ENCODE results near the gene KLHL29. TPM values are rescaled to one million over a fixed set of nuclear protein-coding genes. Genes with fewer than 3 reads are reported as not detected.
A peak's percentile ranks its signal among the peaks of the same experiment; 100 is the strongest.

The KLHL29 gene
- total and polyA plus RNA-seq, 5 donors from 2014 or later, result 0.09 to 1.3 (median 0.24) TPM

DNA sequence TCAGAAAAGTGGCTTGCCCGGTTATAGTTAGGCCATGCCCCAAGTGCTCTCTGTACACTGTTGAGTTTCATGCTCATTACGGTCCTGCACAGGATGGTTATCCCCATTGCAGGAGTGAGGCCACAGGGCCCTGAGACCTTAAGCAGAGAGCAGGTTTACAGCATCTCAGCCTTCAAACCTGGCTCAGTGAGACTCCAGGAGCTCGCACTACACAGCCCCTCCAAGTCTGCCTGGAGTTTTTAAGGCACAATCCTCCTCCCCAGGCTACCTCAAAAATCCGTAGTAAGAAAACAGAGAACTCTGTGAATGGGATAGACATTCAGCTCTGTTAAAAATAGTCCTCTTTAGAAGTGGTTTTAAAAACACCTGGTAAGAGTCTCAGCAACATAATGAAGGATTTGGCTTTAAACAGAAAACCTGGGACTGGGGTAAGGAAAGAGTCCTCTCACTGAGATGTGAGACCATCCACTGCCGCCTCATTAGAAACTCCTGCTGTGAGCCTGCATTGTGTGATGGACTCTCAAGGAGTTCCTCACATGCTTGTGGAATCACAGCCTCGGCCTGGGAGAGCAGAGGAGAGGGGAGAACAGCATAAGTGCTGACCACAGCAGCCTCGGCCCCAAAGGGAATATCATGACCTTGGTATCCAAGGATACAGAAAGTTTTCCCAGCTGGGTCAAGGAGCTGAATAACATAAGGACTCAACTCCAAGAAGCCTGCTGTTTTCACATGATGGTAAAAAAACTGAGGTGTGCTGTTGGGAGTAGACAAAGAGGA, 327.2 kb downstream of the KLHL29 start:
- no peak overlapping the region for H3K4me3 Mint-ChIP-seq
- H3K9me3 ChIP-seq (ENCODE audit: control insufficient read depth in 2 of 2, low read length in 2 of 2), result no peaks in the 10 kb centered on the region
- H3K36me3 Mint-ChIP-seq, result peaks cover 38% of the 10 kb centered on the region
- H3K4me1 Mint-ChIP-seq, result peaks cover 0 to 6% (median 0%) of the 10 kb centered on the region in 4 donors
- H3K27ac ChIP-seq (ENCODE audit: insufficient read depth, low read length, poor library complexity, severe bottlenecking), result no peak overlapping the region
- ATAC-seq (ENCODE audit: low read depth in 2 of 2) (no peak), DNase-seq (no peak)
- H3K36me3 ChIP-seq (ENCODE audit: control insufficient read depth, insufficient read depth, low read length), result peaks cover 2% of the 10 kb centered on the region
- no peak overlapping the region for H3K27ac Mint-ChIP-seq
- no peaks in the 10 kb centered on the region for H3K4me1 ChIP-seq (ENCODE audit: control insufficient read depth, insufficient read depth, low read length, poor library complexity, severe bottlenecking)
- H3K27me3 ChIP-seq (ENCODE audit: control insufficient read depth, insufficient read depth, low read length), result no peaks in the 10 kb centered on the region
- H3K27me3 Mint-ChIP-seq, result no peaks in the 10 kb centered on the region
- H3K9me3 Mint-ChIP-seq, result no peaks in the 10 kb centered on the region
- no peak overlapping the region for H3K4me3 ChIP-seq (ENCODE audit: low read depth, low read length)

DNA sequence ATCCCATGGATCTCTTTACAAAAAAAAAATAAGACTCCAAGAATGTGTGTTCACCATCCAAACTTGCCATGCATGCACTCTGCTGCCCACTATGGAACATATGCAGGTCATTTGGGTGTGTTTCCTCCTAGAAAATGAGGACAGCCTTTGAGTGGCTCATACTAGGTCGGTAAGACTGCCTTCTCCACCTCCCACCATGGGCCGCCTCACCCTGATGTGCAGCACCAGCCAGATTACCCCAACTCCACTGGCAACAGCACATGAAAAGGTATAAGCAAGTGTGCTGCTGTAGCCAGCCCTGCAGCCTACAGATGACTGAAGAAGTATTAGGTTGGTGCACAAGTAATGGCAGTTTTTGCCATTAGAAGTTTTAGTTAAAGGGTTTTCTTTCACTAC, 327.8 kb downstream of the KLHL29 start:
- Mint-ChIP-seq H3K4me3 (no peak overlapping the region), H3K9me3 (no peaks in the 10 kb centered on the region), H3K36me3 (peaks cover 33% of the 10 kb centered on the region), H3K27ac (no peak overlapping the region), H3K4me1 (peaks cover 0 to 6% (median 2%) of the 10 kb centered on the region in 4 donors), H3K27me3 (no peaks in the 10 kb centered on the region)
- no peaks in the 10 kb centered on the region for H3K36me3 ChIP-seq (ENCODE audit: control insufficient read depth, insufficient read depth, low read length)
- H3K9me3 ChIP-seq (ENCODE audit: control insufficient read depth in 2 of 2, low read length in 2 of 2), result no peaks in the 10 kb centered on the region
- ATAC-seq (ENCODE audit: low read depth in 2 of 2), result no peak
- no peak for DNase-seq
- H3K27ac ChIP-seq (ENCODE audit: insufficient read depth, low read length, poor library complexity, severe bottlenecking), result no peak overlapping the region
- H3K4me1 ChIP-seq (ENCODE audit: control insufficient read depth, insufficient read depth, low read length, poor library complexity, severe bottlenecking), result no peaks in the 10 kb centered on the region
- no peaks in the 10 kb centered on the region for H3K27me3 ChIP-seq (ENCODE audit: control insufficient read depth, insufficient read depth, low read length)
- H3K4me3 ChIP-seq (ENCODE audit: low read depth, low read length), result no peak overlapping the region

DNA sequence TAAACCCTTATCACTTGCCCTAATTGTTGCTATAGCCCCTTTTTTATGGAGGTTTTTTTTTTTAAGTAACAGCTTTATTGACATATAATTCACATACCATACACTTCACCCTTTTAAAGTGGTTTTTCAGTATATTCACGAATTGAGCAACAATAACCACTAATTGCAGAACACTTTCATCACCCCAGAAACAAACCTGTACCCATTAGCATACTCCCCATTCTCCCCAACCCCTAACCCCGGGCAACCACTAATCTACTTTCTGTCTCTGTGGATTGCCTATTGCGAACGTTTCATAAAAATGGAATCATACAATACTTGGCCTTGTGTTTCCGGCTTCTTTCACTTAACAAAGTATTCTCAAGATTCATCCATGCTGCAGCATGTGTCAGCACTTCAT, 328.4 kb downstream of the KLHL29 start:
- no peak overlapping the region for H3K27ac Mint-ChIP-seq
- peaks cover 30% of the 10 kb centered on the region for H3K36me3 Mint-ChIP-seq
- peaks cover 0 to 6% (median 2%) of the 10 kb centered on the region in 4 donors for H3K4me1 Mint-ChIP-seq

DNA sequence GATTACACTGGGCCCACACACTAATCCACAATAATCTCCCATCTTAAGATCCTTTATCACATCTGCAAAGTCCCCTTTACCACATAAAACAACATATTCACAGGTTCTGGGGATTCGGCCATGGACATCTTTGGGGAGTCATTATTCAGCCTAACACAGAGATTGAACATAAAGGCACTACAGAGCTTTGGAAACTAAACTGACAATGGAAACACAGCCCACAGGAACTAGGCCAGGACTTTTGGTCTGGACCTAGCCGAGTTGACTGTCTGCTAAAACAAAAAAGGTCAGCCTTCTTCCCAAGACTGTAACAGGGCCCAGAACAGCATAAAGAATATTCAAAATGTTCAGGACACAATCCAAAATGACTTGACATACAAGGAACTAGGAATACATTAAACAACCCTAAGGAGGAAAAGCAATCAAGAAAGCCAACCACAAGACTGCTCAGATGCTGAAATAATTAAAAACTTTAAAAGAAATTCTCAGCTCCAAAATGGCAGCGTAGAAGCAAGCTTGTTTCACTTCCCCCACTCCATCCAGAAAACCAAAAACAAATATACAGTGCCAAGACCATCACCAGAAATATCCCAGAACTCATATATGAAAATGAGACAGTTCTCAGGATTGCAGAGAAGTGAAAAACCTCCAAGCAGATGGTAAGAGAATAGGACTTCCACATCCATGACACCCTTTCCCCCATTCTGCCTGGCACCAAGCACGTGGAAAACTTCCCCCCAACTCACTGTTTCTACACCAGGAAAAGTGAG, 334.1 kb downstream of the KLHL29 start:
- peaks cover 46% of the 10 kb centered on the region for H3K36me3 Mint-ChIP-seq
- Histone ChIP-seq H3K9me3 (ENCODE audit: control insufficient read depth in 2 of 2, low read length in 2 of 2) (peaks cover 11 to 15% of the 10 kb centered on the region in 2 experiments), H3K27ac (ENCODE audit: insufficient read depth, low read length, poor library complexity, severe bottlenecking) (no peak overlapping the region), H3K36me3 (ENCODE audit: control insufficient read depth, insufficient read depth, low read length) (peaks cover 7% of the 10 kb centered on the region), H3K27me3 (ENCODE audit: control insufficient read depth, insufficient read depth, low read length) (no peaks in the 10 kb centered on the region), H3K4me1 (ENCODE audit: control insufficient read depth, insufficient read depth, low read length, poor library complexity, severe bottlenecking) (no peaks in the 10 kb centered on the region), H3K4me3 (ENCODE audit: low read depth, low read length) (no peak overlapping the region)
- DNase-seq (no peak), ATAC-seq (ENCODE audit: low read depth in 2 of 2) (no peak)
- H3K9me3 Mint-ChIP-seq, result peaks cover 2 to 15% (median 8%) of the 10 kb centered on the region in 7 donors
- H3K4me3 Mint-ChIP-seq, result no peak overlapping the region
- no peak overlapping the region for H3K27ac Mint-ChIP-seq
- H3K4me1 Mint-ChIP-seq, result peaks cover 0 to 9% (median 4%) of the 10 kb centered on the region in 4 donors
- no peaks in the 10 kb centered on the region for H3K27me3 Mint-ChIP-seq

More for the DNA sequence above, 328.4 kb downstream of the KLHL29 start:
- ATAC-seq (ENCODE audit: low read depth in 2 of 2) (no peak), DNase-seq (no peak)
- H3K27ac ChIP-seq (ENCODE audit: insufficient read depth, low read length, poor library complexity, severe bottlenecking), result no peak overlapping the region
- H3K9me3 Mint-ChIP-seq, result no peaks in the 10 kb centered on the region
- H3K4me3 Mint-ChIP-seq, result peak overlapping the region in 1 of 4 donors; percentile 17
- no peaks in the 10 kb centered on the region for H3K27me3 ChIP-seq (ENCODE audit: control insufficient read depth, insufficient read depth, low read length)
- no peaks in the 10 kb centered on the region for H3K36me3 ChIP-seq (ENCODE audit: control insufficient read depth, insufficient read depth, low read length)
- H3K4me3 ChIP-seq (ENCODE audit: low read depth, low read length), result no peak overlapping the region
- H3K4me1 ChIP-seq (ENCODE audit: control insufficient read depth, insufficient read depth, low read length, poor library complexity, severe bottlenecking), result no peaks in the 10 kb centered on the region
- H3K27me3 Mint-ChIP-seq, result no peaks in the 10 kb centered on the region
- no peaks in the 10 kb centered on the region for H3K9me3 ChIP-seq (ENCODE audit: control insufficient read depth in 2 of 2, low read length in 2 of 2)

DNA sequence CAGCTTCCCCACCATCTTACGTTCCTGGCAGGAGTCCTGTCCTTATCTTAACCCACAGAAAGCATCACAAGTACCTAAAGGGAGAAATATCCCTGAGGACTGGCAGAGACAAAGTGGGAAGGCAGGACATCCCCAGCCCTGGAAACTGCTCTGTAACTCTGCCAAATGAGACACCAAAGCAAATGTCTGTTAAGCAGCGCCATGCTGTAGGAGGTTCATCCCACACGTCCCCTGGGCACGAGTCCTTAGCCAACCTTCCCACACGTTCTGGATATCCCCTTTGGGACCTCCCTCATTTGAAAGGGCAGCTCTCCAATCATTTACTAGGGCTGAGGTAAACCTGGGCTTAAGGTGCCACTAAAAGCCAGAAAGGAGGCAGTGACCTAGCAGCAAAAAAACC, 334.7 kb downstream of the KLHL29 start:
- H3K27ac ChIP-seq (ENCODE audit: insufficient read depth, low read length, poor library complexity, severe bottlenecking), result no peak overlapping the region
- Mint-ChIP-seq H3K9me3 (peaks cover 2 to 19% (median 8%) of the 10 kb centered on the region in 7 donors), H3K4me1 (peaks cover 0 to 9% (median 4%) of the 10 kb centered on the region in 4 donors)

DNA sequence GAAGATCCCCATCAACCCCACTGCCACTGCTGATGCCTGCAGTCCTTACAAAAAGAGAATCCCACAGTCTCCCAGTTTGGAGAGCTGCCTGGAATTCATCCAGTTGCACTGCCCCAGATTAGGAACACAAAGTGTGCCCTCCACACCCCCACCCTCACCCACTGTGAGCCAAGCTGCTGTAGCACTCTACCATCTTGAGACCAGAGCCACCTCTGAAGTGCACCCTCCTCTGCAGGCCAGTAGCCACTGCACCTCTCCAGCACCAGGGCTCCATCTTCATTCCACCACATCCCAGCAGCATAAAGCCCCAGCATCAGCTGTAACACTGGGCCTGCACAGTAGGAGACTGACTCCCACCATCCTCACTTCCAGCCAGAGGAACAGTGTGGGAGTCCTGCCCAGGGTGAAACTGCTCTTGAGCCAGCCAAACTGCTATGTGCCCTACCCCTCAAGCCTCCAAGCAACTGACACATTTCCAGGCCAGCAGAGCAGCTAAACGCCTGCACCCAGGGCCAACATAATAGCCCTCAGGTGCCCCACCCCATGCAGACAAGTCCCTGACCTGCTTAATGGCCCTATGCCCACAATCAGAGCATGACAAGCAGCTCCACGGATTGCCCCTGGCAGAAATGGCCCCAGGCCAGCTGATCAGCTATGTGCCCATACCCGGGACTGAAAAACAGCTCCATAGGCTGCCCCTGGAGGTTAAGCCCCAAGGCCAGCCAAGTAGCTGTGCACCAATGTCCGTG, 335.9 kb downstream of the KLHL29 start:
- H3K27ac ChIP-seq (ENCODE audit: insufficient read depth, low read length, poor library complexity, severe bottlenecking), result no peak overlapping the region
- DNase-seq (no peak), ATAC-seq (ENCODE audit: low read depth in 2 of 2) (no peak)
- H3K9me3 ChIP-seq (ENCODE audit: control insufficient read depth in 2 of 2, low read length in 2 of 2), result peaks cover 11 to 15% of the 10 kb centered on the region in 2 experiments
- Mint-ChIP-seq H3K4me3 (no peak overlapping the region), H3K4me1 (peaks cover 0 to 9% (median 4%) of the 10 kb centered on the region in 4 donors), H3K27me3 (no peaks in the 10 kb centered on the region), H3K9me3 (peaks cover 2 to 27% (median 10%) of the 10 kb centered on the region in 7 donors), H3K27ac (no peak overlapping the region), H3K36me3 (peaks cover 58% of the 10 kb centered on the region)
- no peaks in the 10 kb centered on the region for H3K27me3 ChIP-seq (ENCODE audit: control insufficient read depth, insufficient read depth, low read length)
- no peak overlapping the region for H3K4me3 ChIP-seq (ENCODE audit: low read depth, low read length)
- H3K36me3 ChIP-seq (ENCODE audit: control insufficient read depth, insufficient read depth, low read length), result peaks cover 12% of the 10 kb centered on the region
- H3K4me1 ChIP-seq (ENCODE audit: control insufficient read depth, insufficient read depth, low read length, poor library complexity, severe bottlenecking), result no peaks in the 10 kb centered on the region

More for the DNA sequence above, 334.7 kb downstream of the KLHL29 start:
- Mint-ChIP-seq H3K27ac (no peak overlapping the region), H3K27me3 (no peaks in the 10 kb centered on the region), H3K4me3 (no peak overlapping the region), H3K36me3 (peaks cover 49% of the 10 kb centered on the region)
- no peaks in the 10 kb centered on the region for H3K27me3 ChIP-seq (ENCODE audit: control insufficient read depth, insufficient read depth, low read length)
- H3K9me3 ChIP-seq (ENCODE audit: control insufficient read depth in 2 of 2, low read length in 2 of 2), result peaks cover 11 to 15% of the 10 kb centered on the region in 2 experiments
- peaks cover 7% of the 10 kb centered on the region for H3K36me3 ChIP-seq (ENCODE audit: control insufficient read depth, insufficient read depth, low read length)
- ATAC-seq (ENCODE audit: low read depth in 2 of 2), result no peak
- no peak for DNase-seq
- no peaks in the 10 kb centered on the region for H3K4me1 ChIP-seq (ENCODE audit: control insufficient read depth, insufficient read depth, low read length, poor library complexity, severe bottlenecking)
- no peak overlapping the region for H3K4me3 ChIP-seq (ENCODE audit: low read depth, low read length)

DNA sequence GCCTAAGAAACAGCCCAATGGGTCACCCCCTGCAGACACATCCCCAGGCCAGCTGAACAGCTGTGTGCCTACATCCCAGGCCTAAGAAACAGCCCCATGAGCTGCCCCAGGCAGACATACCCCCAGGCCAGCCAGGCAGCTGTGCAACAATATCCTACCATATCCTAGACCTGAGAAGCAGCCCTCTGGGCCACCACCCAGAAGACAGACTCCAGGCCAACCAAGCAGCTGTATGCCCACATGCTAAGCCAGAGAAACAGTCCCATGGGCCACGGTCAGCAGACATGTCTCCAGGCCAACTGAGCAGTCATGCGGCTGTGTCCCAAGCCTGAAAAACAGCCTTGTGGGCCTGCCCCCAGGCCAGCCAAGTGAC, 336.5 kb downstream of the KLHL29 start:
- Histone ChIP-seq H3K4me1 (ENCODE audit: control insufficient read depth, insufficient read depth, low read length, poor library complexity, severe bottlenecking) (no peaks in the 10 kb centered on the region), H3K27ac (ENCODE audit: insufficient read depth, low read length, poor library complexity, severe bottlenecking) (no peak overlapping the region), H3K9me3 (ENCODE audit: control insufficient read depth in 2 of 2, low read length in 2 of 2) (peaks cover 11 to 15% of the 10 kb centered on the region in 2 experiments), H3K4me3 (ENCODE audit: low read depth, low read length) (no peak overlapping the region), H3K27me3 (ENCODE audit: control insufficient read depth, insufficient read depth, low read length) (no peaks in the 10 kb centered on the region), H3K36me3 (ENCODE audit: control insufficient read depth, insufficient read depth, low read length) (peaks cover 18% of the 10 kb centered on the region)
- no peak for ATAC-seq (ENCODE audit: low read depth in 2 of 2)
- no peak overlapping the region for H3K4me3 Mint-ChIP-seq
- DNase-seq, result no peak
- peaks cover 0 to 9% (median 4%) of the 10 kb centered on the region in 4 donors for H3K4me1 Mint-ChIP-seq
- H3K9me3 Mint-ChIP-seq, result peaks cover 2 to 28% (median 10%) of the 10 kb centered on the region in 7 donors
- peaks cover 61% of the 10 kb centered on the region for H3K36me3 Mint-ChIP-seq
- H3K27me3 Mint-ChIP-seq, result no peaks in the 10 kb centered on the region
- no peak overlapping the region for H3K27ac Mint-ChIP-seq
